GM19239 (cell line): ENCODE results near the gene CFAP74.

Source experiments
- DNase-seq: peaks from one replicate; pipeline ENCODE4 v3.0.0; 2011; ENCODE audit warnings: low spot score; ENCODE audit not compliant: insufficient read length
- FAIRE-seq: peaks from 2 replicates; lab custom pipeline; 2011; peaks lifted over from hg19 to GRCh38; lab: Jason Lieb, UNC

The CFAP74 gene

DNA sequence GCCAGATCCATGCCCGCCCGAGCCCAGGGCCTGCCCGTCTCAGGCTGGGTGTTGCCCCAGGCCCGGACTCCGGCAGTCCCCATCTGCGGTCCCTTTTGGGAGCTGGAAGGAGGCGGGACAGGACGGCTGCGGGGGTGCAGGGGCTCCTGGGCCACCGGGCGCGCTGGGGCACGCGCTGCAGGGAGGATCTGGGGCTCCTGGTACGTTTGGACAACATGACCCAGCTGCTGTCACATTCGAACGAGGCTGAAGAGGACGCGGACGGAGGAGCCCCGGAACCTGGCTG is 95.1 kb downstream of the CFAP74 start:
- FAIRE-seq = peak; percentile 23
- no peak for DNase-seq

DNA sequence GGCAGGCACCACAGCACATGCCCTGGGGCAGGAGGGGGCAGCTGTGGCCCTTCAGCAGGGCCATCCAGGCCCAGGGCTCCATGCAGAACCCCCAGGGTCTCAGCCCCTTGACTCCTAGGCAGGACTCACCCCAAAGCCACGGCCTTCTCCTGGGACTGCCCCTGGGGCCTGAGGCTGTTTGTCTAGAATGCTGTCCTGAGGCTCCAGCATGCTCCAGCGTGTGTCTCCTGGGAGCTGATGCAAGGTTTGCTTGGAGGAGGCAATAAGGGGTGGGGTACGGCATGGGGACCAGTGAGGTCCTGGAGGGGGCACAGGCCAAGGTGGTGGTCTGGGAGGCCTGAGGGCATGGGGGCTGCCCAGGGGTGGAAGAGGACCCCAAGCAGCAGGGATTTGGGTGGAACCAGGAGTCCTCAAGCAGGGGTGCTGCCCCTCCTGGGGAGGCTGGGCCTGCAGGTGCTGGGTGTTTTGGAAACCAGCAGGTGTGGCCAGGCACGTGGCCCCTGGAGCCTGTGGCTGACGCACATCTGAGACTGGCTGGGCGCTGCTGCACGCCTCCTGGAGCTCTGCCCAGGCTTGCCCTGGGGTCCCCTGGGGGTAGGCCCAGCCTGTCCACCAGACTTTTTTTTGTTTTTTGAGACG is 96.4 kb downstream of the CFAP74 start:
- FAIRE-seq = no peak
- DNase-seq = no peak

DNA sequence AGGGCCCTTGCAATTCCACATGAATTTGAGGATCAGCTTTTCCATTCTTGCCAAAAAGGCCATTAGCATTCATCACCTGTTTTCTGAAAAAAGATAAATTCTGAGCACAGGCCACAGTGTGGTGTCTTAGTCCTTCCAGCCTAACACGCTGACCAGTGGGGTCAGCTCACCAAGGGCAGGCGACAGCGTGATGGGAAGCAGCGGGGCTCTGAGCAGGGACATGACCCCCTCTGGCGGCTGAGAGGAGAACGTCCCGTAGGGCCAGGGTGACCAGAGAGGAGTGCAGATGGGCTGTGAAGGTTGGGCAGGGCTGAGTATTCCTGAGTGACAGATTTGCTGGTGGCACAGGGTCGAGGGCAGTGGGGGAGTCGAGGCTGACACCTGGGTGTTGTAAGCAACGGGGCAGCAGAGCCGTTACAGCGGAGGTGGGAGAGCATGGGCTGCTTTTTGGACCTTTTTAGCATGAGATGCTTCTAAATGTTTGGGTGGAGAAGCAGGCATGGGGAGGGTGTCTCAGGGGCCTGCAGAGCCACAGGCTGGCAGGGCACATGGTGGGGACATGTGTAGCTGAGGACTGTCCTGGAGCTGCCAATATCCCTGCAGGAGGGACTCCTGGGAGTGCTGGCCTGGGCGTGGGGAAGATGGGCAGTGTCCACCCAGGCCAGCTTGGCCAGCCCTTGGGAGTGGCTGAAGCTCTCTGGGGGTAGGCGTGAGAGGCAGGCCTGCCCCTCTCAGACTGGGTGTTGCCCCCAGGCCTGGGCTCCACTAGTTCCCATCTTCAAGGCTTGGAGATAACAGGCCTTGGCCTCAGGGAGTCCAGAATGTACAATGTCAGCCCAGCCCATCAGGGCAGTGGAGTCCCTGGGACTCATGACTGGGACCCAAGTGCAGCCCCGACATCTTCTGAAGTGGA is 97.1 kb downstream of the CFAP74 start:
- peak; percentile 71 for DNase-seq
- peak; percentile 87 for FAIRE-seq

DNA sequence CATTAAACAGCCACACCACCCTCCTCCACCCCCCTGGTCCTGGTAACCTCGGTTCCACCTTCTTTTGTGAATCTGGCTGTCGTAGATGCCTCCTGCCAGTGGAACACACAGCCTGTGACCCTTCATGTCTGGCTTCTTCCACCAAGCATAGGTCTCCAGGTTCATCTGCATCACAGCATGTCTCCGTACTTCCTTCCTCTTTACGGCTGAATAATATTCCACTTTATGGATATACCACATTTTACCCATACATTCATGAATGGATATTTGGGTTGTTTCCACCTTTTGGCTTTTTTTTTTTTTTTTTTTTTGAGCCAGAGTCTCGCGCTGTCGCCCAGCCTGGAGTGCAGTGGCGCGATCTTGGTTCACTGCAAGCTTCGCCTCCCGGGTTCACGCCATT is 100.4 kb downstream of the CFAP74 start:
- FAIRE-seq (no peak), DNase-seq (no peak)

DNA sequence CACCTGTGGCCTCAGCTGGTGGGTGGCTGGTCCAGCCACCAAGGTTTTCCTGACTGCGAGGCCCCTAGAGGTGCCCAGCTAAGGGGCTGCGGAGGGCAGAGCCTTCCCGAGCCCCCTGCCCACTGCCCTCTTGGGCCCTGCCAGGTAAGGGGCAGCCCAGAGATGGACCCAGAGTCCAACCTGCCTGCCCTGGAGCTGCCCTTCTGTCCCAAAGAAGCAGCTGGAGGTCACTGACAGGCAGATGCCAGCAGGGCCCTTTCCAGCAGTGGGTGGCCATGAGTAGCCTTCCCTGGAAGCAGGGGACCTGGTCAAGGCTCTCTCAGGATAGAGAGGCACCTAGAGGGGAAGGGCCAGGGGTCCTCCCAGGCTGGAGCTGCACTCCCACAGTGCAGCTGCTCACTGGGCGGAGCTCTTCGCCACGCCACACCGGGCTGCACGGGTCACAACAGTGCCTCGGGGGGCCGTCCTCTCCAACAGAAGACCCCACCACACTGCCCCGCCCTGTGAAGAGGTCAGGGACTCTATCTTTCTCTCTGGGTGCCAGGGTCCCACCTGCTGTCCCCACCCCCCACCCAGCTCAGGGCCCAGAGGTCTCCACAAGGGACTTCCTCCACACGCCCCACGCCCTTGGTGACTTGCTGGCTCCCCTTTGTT is 101.8 kb downstream of the CFAP74 start:
- FAIRE-seq (no peak), DNase-seq (no peak)

DNA sequence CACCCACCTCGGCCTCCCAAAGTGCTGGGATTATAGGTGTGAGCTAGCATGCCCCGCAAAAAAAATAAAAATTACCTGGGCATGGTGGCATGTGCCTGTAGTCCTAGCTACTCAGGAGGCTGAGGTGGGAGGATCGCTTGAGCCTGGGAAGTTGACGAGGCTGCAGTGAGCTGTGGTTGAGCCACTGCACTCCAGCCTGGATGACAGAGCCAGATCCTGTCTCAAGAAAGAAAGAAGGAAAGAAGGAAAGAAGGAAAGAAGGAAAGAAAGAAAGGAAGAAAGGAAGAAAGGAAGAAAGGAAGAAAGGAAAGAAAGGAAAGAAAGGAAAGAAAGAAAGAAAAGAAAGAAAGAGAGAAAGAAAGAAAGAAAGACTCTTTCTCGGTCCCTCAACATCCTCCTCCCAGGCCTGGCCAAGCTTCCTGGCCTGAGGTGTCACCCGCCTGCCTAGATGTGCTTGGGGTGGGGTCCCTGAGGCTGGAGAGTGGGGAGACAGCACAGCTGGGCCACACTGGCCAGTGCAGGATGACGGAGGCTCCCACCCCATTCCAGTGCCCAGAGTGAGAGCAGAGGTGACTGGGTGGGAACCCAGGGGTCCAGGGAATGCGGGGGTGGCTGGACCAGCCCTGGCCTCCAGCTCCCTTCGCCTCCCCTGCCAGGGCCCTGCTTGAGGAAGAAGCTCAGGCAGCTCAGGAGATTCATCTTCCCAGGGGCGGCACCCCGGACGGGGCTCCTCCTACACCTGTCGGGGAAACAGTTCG is 102.5 kb downstream of the CFAP74 start:
- no peak for DNase-seq
- FAIRE-seq = no peak

DNA sequence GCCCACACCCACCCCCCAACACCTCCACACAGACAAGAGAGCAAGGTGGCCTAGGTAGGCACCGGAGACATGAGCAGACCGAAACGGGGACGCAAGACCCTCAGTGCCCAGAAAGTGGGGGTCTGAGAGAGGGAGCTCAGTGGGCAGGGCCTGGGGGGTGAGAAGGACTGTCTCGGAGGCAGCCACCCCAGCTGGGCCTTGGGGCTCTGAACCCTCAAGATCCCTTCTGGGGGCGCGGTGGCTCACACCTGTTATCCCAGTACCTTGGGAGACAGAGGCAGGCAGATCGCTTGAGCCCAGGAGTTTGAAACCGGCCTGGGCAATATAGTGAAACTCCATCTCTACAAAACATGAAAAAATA is 103.6 kb downstream of the CFAP74 start:
- DNase-seq = no peak

DNA sequence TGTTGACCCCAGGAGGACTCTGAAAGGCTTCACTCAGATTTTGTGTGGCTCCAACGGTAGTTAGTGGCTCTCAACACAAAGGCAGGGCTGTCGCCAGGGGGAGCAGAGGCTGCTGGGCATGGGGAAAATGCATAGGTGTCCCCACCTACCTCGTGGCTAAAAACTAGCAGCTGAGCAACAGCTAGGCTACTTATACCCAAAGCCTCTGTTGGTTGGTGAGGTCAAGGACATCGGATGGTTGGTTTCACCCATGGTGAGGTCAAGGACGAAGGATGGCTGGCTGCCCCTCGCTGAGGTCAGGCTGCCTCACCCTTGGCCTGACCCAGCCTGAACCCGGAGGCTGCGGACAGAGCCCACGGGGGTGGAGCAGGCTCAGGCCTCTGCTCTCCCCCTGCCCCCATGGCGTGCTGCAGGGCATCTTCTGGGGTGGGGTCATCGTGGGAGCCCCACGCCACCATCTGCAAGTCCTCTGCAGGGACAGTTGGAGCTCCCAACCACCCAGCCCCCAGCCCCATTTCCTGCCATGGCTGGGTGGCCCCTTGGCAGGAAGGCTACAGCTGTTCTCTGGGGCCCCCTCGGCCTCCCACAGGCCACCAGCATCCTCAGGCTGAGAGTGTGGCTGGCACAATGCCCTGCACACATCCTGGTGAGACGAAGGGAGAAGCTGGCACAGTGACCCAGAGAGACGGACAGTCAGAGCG is 104.2 kb downstream of the CFAP74 start:
- FAIRE-seq (no peak), DNase-seq (no peak)

More for the DNA sequence above, 103.6 kb downstream of the CFAP74 start:
- no peak for FAIRE-seq

DNA sequence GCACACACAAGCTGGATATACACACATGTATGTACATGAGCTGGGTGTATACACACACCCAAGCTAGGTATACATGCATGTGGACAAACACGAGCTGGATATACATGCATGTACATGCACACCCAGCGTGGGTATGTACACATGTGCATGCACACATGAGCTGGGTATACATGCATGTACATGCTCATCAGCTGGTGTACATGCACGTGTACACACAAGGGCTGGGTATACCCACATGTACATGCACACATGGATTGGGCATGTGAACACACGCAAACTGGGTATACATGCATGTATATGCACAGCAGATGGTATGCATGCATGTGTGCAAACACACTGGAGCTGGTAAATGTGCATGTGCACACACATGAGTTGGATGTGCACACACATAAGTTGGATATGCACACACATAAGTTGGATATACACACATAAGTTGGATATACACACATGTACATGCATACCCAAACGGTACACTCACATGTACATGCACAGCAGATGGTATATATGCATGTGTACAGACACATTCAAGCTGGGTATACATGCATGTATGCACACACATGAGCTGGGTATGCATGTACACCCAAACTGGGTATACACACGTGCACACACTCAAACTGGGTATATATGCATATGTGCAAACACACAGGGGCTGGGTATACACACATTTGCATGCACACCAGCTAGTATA is 105.2 kb downstream of the CFAP74 start:
- FAIRE-seq (no peak), DNase-seq (no peak)

DNA sequence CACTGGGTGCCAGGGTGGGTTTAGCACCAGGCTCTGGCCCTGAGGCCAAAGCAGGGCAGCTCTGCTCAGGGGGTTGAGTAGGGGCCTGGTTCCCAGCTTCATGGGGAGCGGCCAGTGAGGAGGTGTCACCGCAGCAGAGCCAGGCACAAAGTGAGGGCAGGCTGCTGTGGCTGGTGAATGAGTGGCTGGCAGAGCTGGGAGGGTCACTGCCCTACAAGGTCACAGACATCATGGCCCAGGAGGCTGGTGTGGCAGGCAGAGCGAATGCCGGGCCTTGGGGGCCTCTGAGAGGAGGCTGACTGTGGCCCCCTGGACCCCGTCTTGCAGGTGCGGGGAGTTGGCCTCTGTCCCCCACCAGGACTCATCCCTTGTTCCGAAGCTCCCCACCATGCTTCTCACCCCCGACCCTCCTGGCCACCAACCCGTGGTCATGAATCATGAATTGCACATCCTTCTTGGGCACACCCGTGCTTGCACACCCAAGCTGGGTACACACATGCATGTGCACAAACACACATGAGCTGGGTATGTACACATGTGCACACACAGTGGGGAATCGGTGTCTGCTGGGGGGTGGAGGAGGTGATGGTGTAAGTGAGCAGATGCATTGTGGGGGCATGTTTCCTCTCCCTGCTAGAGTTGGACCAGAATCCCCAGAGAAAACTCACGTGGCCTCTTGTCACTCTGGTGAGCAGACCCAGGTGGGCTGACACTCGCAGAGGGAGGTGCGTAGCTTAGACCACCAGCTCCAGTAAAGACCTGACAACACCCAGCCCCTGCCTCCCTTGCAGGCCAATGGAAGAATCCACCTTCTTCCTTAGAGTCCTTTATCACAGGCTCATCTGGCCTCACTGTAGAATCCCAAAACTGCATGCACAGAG is 107.9 kb downstream of the CFAP74 start:
- FAIRE-seq = no peak

DNA sequence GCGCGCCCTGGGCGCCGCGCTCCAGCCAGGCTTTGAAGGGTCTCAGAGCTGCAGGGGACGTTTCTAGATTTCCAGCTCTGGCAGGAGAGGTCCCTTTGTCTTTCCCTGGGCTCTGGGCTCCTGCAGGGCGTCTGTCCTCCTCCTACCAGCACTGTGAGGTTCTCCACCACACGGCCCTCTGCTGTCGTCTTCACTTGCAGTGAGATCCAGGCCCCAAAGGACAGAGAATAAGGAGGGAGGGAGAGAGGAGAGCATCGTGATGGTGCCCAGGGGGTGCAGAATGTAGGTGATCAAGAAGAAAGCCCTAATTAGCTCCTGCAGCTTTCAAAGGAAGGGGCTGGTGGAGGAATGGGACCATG is 108.5 kb downstream of the CFAP74 start:
- no peak for DNase-seq
- no peak for FAIRE-seq

More for the DNA sequence above, 107.9 kb downstream of the CFAP74 start:
- DNase-seq = no peak

DNA sequence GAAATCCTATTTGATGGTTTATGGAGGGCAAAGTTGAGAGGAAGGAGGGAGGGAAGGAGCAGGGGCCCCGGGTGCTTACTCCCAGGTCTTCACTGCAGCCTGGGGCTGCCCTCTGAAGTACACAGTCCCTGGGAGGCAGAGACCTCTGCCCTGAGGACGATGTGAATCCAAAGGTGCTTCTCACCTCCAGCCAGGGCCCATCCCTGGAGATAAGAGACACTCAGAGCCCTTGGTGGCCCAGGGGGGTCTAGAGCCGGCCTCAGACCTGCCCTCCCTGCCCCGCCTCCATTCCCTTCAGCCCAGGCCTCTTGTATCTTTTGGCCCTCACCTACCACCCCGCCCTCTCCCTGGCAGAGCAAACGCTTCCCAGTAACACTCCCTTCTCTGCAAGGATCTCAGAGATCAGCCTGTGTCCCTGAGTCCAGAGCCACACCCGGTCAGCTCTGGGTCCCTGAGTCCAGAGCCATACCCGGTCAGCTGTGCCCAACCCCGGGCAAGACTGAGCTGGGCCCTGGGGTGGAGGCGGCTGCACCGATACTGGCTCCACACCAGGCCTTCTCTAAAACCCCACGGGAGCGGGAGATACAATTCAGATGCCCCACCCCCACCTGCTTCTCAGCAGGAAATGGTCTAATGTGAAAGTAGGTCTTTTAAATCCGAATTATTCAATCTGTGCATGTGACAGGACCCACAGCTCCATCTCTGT is 109.1 kb downstream of the CFAP74 start:
- DNase-seq = no peak
- no peak for FAIRE-seq

DNA sequence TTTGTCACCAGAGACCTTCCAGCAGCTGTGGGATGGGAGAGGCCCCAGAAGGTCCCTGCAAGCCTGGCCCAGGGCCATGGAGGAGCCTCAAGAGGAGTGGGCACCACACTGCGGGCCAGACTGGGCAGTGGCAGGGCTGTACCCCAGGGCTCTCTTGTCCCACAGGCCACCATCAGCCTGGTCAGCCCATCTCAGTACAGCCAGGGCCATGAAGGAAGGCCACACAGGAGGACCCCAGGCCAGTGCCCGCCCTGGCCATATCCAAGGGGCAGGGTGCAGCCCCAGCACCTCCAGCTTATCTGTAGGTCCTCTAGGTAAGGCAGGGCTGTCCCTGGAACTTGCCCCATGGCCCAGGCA is 109.6 kb downstream of the CFAP74 start:
- DNase-seq (no peak), FAIRE-seq (no peak)

DNA sequence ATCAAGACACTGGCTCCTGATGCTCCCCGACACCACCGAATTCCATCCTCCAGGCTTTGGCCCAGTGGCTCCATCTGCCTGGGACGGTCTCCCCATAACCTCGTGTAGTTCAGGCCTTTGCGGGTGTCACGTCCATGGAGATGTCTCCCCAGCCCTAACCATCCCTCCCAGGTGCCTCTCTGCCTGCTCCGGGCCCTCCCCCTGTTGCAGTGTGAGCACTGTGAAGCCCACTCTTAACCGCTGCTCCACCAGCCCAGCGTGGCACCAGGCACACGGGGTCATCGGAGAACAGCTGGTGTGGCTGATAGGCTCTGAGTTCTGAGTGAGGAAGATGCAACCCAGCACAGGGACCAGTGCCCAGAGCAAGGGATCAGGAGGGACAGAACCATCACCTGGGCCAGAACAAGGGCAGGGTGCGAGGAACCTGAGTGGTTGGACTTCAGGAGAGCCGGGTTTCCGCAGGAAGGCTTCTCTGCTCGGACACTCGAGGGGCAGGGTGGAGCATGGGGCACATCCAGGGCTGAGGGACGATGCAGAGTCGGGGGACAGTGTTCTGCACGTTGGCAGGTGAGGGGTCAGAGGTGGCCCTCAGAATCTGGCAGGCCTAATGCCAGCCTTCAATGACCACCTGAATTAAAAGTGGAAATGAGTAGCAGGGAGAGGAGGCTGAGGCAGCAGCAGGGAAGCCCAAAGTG is 110.1 kb downstream of the CFAP74 start:
- FAIRE-seq (no peak), DNase-seq (no peak)

DNA sequence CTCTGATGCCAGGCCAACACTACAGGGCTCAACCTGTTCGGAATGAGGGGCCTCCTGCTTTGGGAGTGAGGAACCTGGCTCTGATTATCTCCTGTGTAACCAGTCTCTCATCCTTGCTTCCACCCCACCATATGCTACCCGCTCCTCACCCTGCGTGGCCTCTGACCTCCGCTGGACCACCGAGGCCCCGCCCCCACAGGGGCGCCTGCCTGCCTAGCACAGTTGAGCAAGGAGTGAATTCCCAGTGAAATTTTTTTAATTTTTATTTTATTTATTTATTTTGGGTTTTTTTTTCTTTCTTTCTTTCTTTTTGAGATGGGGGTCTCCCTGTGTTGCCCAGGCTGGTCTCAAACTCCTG is 110.8 kb downstream of the CFAP74 start:
- DNase-seq (no peak), FAIRE-seq (no peak)

DNA sequence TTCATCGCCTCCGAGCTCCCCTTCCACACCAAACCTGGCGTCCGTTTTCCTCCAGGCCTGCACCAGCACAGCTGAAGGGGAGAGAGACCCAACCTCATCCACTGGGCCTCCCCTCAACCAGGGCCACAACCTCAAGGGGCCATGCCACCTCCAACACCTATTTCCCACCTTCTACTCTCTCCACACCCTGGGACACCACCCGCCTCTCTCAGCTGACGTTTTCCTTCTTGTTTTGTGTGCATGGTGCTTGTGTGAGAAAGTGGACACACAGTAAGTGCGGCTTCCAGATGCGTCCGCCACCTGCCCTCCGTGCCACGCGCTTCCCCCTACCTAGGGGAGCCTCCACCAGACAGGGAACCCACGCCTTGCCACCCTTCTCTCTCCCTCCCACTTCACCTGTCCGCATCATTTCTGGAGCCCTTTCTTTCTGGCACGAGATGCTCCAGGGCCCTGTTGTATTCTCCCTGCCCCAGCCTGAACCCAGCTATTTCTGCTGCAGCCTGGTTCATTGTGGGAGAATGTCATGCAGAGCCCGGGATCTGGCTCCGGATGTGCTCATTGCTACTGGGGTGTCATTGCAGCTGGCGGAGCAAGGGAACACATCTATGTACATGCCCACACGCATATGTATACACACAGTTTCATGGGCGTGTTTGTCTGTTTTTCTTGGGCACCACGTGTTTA is 111.4 kb downstream of the CFAP74 start:
- FAIRE-seq (no peak), DNase-seq (no peak)
